ENCODE measurements around the gene DUSP5. TPM values are rescaled to one million over a fixed set of nuclear protein-coding genes. Genes with fewer than 3 reads are reported as not detected.

The DUSP5 gene
- total RNA-seq, 1 donor from 2014 or later, result 0.34 TPM

- TF ChIP-seq CTCF (IDR thresholded peaks at IDR 0.05) (no peak), EZH2 (IDR thresholded peaks at IDR 0.05) (no peak), EZH2phosphoT487 (IDR thresholded peaks at IDR 0.05) (no peak)
- no peaks in the 10 kb centered on the region for H3K79me2 ChIP-seq (ENCODE audit: low read depth)
- no peaks in the 10 kb centered on the region for H3K36me3 ChIP-seq
- H3K27ac Mint-ChIP-seq, result no peak overlapping the region
- peaks cover 9% of the 10 kb centered on the region for H3K27me3 Mint-ChIP-seq (ENCODE audit: insufficient read depth, low read depth)
- H3K4me3 Mint-ChIP-seq, result no peak overlapping the region
- no peaks in the 10 kb centered on the region for H3F3A ChIP-seq (ENCODE audit: low read depth)
- no peak overlapping the region for H3K9ac ChIP-seq
- H3K9me3 ChIP-seq (ENCODE audit: low read depth), result no peaks in the 10 kb centered on the region
- H2AFZ ChIP-seq (replicated peaks), result no peak overlapping the region
- H3K4me1 ChIP-seq, result no peaks in the 10 kb centered on the region
- H4K20me1 ChIP-seq (ENCODE audit: low read depth), result no peaks in the 10 kb centered on the region
- H3K4me3 ChIP-seq, result no peak overlapping the region
- no peaks in the 10 kb centered on the region for H3K27me3 ChIP-seq
- no peaks in the 10 kb centered on the region for H3K9me3 Mint-ChIP-seq
- H3K27ac ChIP-seq, result no peak overlapping the region
- peaks cover 12% of the 10 kb centered on the region for H3K4me1 Mint-ChIP-seq
- DNase-seq (ENCODE audit: low spot score), result no peak
- H3K36me3 Mint-ChIP-seq, result no peaks in the 10 kb centered on the region
- H3K4me2 ChIP-seq, result no peak overlapping the region
Observed at GRCh38 chr10:110546077-110546476, 48.4 kb downstream of the DUSP5 start.

- no peak for TF ChIP-seq EZH2 (IDR thresholded peaks at IDR 0.05)
- TF ChIP-seq EZH2phosphoT487 (IDR thresholded peaks at IDR 0.05), result no peak
- no peak overlapping the region for H3K4me3 Mint-ChIP-seq
- no peaks in the 10 kb centered on the region for H3F3A ChIP-seq (ENCODE audit: low read depth)
- H3K27ac ChIP-seq, result no peak overlapping the region
- H3K4me2 ChIP-seq, result no peak overlapping the region
- H3K9me3 Mint-ChIP-seq, result no peaks in the 10 kb centered on the region
- no peaks in the 10 kb centered on the region for H3K79me2 ChIP-seq (ENCODE audit: low read depth)
- H3K27me3 Mint-ChIP-seq (ENCODE audit: insufficient read depth, low read depth), result peaks cover 9% of the 10 kb centered on the region
- no peaks in the 10 kb centered on the region for H3K36me3 Mint-ChIP-seq
- H3K4me1 ChIP-seq, result no peaks in the 10 kb centered on the region
- no peaks in the 10 kb centered on the region for H3K9me3 ChIP-seq (ENCODE audit: low read depth)
- no peak overlapping the region for H3K4me3 ChIP-seq
- no peaks in the 10 kb centered on the region for H4K20me1 ChIP-seq (ENCODE audit: low read depth)
- H3K27ac Mint-ChIP-seq, result no peak overlapping the region
- no peak for DNase-seq (ENCODE audit: low spot score)
- H2AFZ ChIP-seq (replicated peaks), result no peak overlapping the region
- no peaks in the 10 kb centered on the region for H3K27me3 ChIP-seq
- H3K9ac ChIP-seq, result no peak overlapping the region
- peaks cover 12% of the 10 kb centered on the region for H3K4me1 Mint-ChIP-seq
- H3K36me3 ChIP-seq, result no peaks in the 10 kb centered on the region
Observed at GRCh38 chr10:110546499-110547110, 48.9 kb downstream of the DUSP5 start.

- Histone ChIP-seq H3K4me1 (no peaks in the 10 kb centered on the region), H3K27ac (no peak overlapping the region), H2AFZ (replicated peaks) (no peak overlapping the region), H3K4me3 (no peak overlapping the region), H3F3A (ENCODE audit: low read depth) (no peaks in the 10 kb centered on the region), H3K36me3 (no peaks in the 10 kb centered on the region), H3K79me2 (ENCODE audit: low read depth) (no peaks in the 10 kb centered on the region), H3K27me3 (no peaks in the 10 kb centered on the region), H3K9ac (no peak overlapping the region), H3K9me3 (ENCODE audit: low read depth) (no peaks in the 10 kb centered on the region), H3K4me2 (no peak overlapping the region), H4K20me1 (ENCODE audit: low read depth) (no peaks in the 10 kb centered on the region)
- TF ChIP-seq CTCF (IDR thresholded peaks at IDR 0.05) (peak; percentile 90), EZH2 (IDR thresholded peaks at IDR 0.05) (no peak)
- Mint-ChIP-seq H3K27me3 (ENCODE audit: insufficient read depth, low read depth) (peaks cover 10% of the 10 kb centered on the region), H3K36me3 (no peaks in the 10 kb centered on the region), H3K27ac (no peak overlapping the region), H3K4me3 (no peak overlapping the region), H3K4me1 (peaks cover 12% of the 10 kb centered on the region), H3K9me3 (no peaks in the 10 kb centered on the region)
- peak; percentile 75 for DNase-seq (ENCODE audit: low spot score)
Observed at GRCh38 chr10:110547139-110547761, 49.5 kb downstream of the DUSP5 start.

GRCh38 chr10:110548002-110548401 lies 50.3 kb downstream of the DUSP5 start:
- H3K27me3 ChIP-seq, result no peaks in the 10 kb centered on the region
- H3K79me2 ChIP-seq (ENCODE audit: low read depth), result no peaks in the 10 kb centered on the region
- H4K20me1 ChIP-seq (ENCODE audit: low read depth), result no peaks in the 10 kb centered on the region
- no peak overlapping the region for H3K9ac ChIP-seq
- no peaks in the 10 kb centered on the region for H3K4me1 ChIP-seq
- no peak overlapping the region for H3K4me2 ChIP-seq
- Mint-ChIP-seq H3K27ac (no peak overlapping the region), H3K4me3 (no peak overlapping the region), H3K4me1 (peaks cover 12% of the 10 kb centered on the region), H3K27me3 (ENCODE audit: insufficient read depth, low read depth) (peaks cover 10% of the 10 kb centered on the region), H3K36me3 (no peaks in the 10 kb centered on the region), H3K9me3 (no peaks in the 10 kb centered on the region)
- H3F3A ChIP-seq (ENCODE audit: low read depth), result no peaks in the 10 kb centered on the region
- H3K36me3 ChIP-seq, result no peaks in the 10 kb centered on the region
- no peak for DNase-seq (ENCODE audit: low spot score)
- H3K27ac ChIP-seq, result no peak overlapping the region
- no peaks in the 10 kb centered on the region for H3K9me3 ChIP-seq (ENCODE audit: low read depth)
- no peak overlapping the region for H2AFZ ChIP-seq (replicated peaks)
- TF ChIP-seq EZH2 (IDR thresholded peaks at IDR 0.05) (no peak), EZH2phosphoT487 (IDR thresholded peaks at IDR 0.05) (no peak), CTCF (IDR thresholded peaks at IDR 0.05) (no peak)
- no peak overlapping the region for H3K4me3 ChIP-seq

Measured in neural progenitor cell (in vitro differentiated cells).